HepG2 (cell line): ENCODE measurements around the gene ZNF524. TPM values are rescaled to one million over a fixed set of nuclear protein-coding genes. Genes with fewer than 3 reads are reported as not detected.

ENCODE experiments used
- ATF2 ChIP-seq: sonication (generic); formaldehyde crosslinking; IDR thresholded peaks from 2 replicates; pipeline ENCODE4 v1.4.0; 2020; ENCODE audit warnings: missing genetic modification reagents
- ATF3 ChIP-seq: sonication (generic); formaldehyde crosslinking; IDR thresholded peaks from 2 replicates; pipeline ENCODE4 v1.4.0; 2020; ENCODE audit warnings: missing genetic modification reagents
- CBX2 ChIP-seq, 2 experiments: fragments of 200-600 bp in 1 of 2; sonication (generic); formaldehyde crosslinking in 1 of 2; IDR thresholded peaks; 2 replicates each; pipeline versions ENCODE4 v1.7.0 to v1.8.1; 2018 to 2022; ENCODE audit warnings: low read depth in 2 of 2, low read length in 1 of 2, mild to moderate bottlenecking in 1 of 2, missing genetic modification reagents in 1 of 2
- CEBPB ChIP-seq: IDR thresholded peaks from 2 replicates; pipeline ENCODE4 v1.6.1; 2011; ENCODE audit warnings: low read depth, low read length, improper control_type of control experiment, borderline replicate concordance
- HHEX ChIP-seq: IDR thresholded peaks from 2 replicates; pipeline ENCODE4 v1.6.1; 2016; ENCODE audit warnings: control low read depth
- NFYB ChIP-seq: sonication (generic); formaldehyde crosslinking; IDR thresholded peaks from 2 replicates; pipeline ENCODE4 v1.4.0; 2020; ENCODE audit warnings: missing genetic modification reagents
- PRDM10 ChIP-seq: sonication (generic); formaldehyde crosslinking; IDR thresholded peaks from 2 replicates; pipeline ENCODE4 v1.4.0; 2020; ENCODE audit warnings: low read depth, missing genetic modification reagents
- SRF ChIP-seq: IDR thresholded peaks from 2 replicates; pipeline ENCODE4 v1.6.1; 2011; ENCODE audit warnings: mild to moderate bottlenecking, low read depth, low read length, moderate library complexity
- THAP8 ChIP-seq: sonication (generic); formaldehyde crosslinking; IDR thresholded peaks from 2 replicates; pipeline ENCODE4 v1.5.1; 2020; ENCODE audit warnings: missing genetic modification reagents, mild to moderate bottlenecking, borderline replicate concordance
- ZNF546 ChIP-seq: sonication (generic); formaldehyde crosslinking; conservative IDR thresholded peaks from 2 replicates; pipeline ENCODE4 v1.8.1; 2023; ENCODE audit warnings: mild to moderate bottlenecking, missing genetic modification reagents
- ZNF768 ChIP-seq: sonication (generic); formaldehyde crosslinking; IDR thresholded peaks from 2 replicates; pipeline ENCODE4 v1.4.0; 2020; ENCODE audit warnings: missing genetic modification reagents
- ZNF841 ChIP-seq: sonication (generic); formaldehyde crosslinking; IDR thresholded peaks from 2 replicates; pipeline ENCODE4 v1.8.1; 2023; ENCODE audit warnings: missing genetic modification reagents, borderline replicate concordance
- ZNF878 ChIP-seq: sonication (generic); formaldehyde crosslinking; IDR thresholded peaks from 2 replicates; pipeline ENCODE4 v1.8.1; 2023; ENCODE audit warnings: mild to moderate bottlenecking, missing genetic modification reagents, moderate library complexity
- polyA plus RNA-seq, 8 experiments: library from polyadenylated mRNA; depleted of rRNA in 3 of 8; stranded (reverse) in 7 of 8; unstranded in 1 of 8; fragments of >200 nt; fragmentation: Illumina TruSeq in 4 of 8; extraction: Trizol in 4 of 8; gene quantifications; 2 replicates each; pipeline versions ENCODE4 v1.2.1 to v1.2.3, GENCODE V29; 2011 to 2016; ENCODE audit warnings: low read depth in 4 of 8, missing spikeins in 1 of 8, mixed read lengths in 1 of 8; ENCODE audit not compliant: insufficient read depth in 1 of 8
- total RNA-seq, 5 experiments: library from RNA; depleted of rRNA; stranded (reverse); fragments of >200 nt; fragmentation: Illumina TruSeq; extraction: Trizol; gene quantifications; 2 replicates each; pipeline ENCODE4 v1.2.3, GENCODE V29; 2016; ENCODE audit warnings: low read depth in 1 of 5
- TF ChIP-seq, protein P1 (sequence below): IDR thresholded peaks from 2 replicates; pipeline ENCODE4 v1.6.1; 2016
- TF ChIP-seq, protein P2 (sequence below): sonication (generic); formaldehyde crosslinking; IDR thresholded peaks from 2 replicates; pipeline ENCODE4 v1.4.0; 2020; ENCODE audit warnings: mild to moderate bottlenecking, missing genetic modification reagents, borderline replicate concordance

Gene ZNF524
- total and polyA plus RNA-seq, 2 of the 13 experiments (the other 11 are each of a cell fraction or from before 2014, with no cell fraction given), result 3.2 to 4.6 TPM

GRCh38 chr19:55599468-55599841 lies 633 bp upstream of the ZNF524 start, which contains the start of gene FIZ1 (continued):
- TF ChIP-seq PRDM10 (CRISPR knock-in tag) (peak; percentile 62; the same call in 1 of the 2 replicates), HHEX (CRISPR knock-in tag) (no peak), ZNF768 (CRISPR knock-in tag) (no peak), ZNF546 (CRISPR knock-in tag) (no peak), THAP8 (no peak), ZNF878 (no peak), CBX2 (IDR thresholded peaks at IDR 0.05; ENCODE audit: low read depth, low read length) (no peak), CBX2 (CRISPR knock-in tag; IDR thresholded peaks at IDR 0.05; ENCODE audit: low read depth) (no peak), ATF3 (CRISPR knock-in tag) (no peak; the same call in 1 of the 2 replicates), NFYB (CRISPR knock-in tag) (no peak; the same call in 1 of the 2 replicates), ZNF841 (CRISPR knock-in tag) (no peak), SRF (no peak), ATF2 (CRISPR knock-in tag) (0 out of 2 replicates have a peak, but pooled peaks have one; percentile 19), CEBPB (no peak)
- TF ChIP-seq, protein P1, sequence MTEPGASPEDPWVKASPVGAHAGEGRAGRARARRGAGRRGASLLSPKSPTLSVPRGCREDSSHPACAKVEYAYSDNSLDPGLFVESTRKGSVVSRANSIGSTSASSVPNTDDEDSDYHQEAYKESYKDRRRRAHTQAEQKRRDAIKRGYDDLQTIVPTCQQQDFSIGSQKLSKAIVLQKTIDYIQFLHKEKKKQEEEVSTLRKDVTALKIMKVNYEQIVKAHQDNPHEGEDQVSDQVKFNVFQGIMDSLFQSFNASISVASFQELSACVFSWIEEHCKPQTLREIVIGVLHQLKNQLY, result no peak
- TF ChIP-seq, protein P2, sequence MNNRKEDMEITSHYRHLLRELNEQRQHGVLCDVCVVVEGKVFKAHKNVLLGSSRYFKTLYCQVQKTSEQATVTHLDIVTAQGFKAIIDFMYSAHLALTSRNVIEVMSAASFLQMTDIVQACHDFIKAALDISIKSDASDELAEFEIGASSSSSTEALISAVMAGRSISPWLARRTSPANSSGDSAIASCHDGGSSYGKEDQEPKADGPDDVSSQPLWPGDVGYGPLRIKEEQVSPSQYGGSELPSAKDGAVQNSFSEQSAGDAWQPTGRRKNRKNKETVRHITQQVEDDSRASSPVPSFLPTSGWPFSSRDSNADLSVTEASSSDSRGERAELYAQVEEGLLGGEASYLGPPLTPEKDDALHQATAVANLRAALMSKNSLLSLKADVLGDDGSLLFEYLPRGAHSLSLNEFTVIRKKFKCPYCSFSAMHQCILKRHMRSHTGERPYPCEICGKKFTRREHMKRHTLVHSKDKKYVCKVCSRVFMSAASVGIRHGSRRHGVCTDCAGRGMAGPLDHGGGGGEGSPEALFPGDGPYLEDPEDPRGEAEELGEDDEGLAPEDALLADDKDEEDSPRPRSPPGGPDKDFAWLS, result no peak
